Glutamatergic neuron (in vitro differentiated cells): ENCODE measurements around the gene ADO. TPM values are rescaled to one million over a fixed set of nuclear protein-coding genes. Genes with fewer than 3 reads are reported as not detected.

Experiments used
- DNase-seq: peaks from one replicate; pipeline ENCODE4 v3.0.0; 2022
- H3K27ac Mint-ChIP-seq: one replicate; pipeline ENCODE4 v1.8.0; 2020; ENCODE audit warnings: mild to moderate bottlenecking, mixed read lengths, inconsistent platforms; ENCODE audit not compliant: unreplicated experiment
- H3K27me3 Mint-ChIP-seq: one replicate; pipeline ENCODE4 v1.8.0; 2020; ENCODE audit warnings: mild to moderate bottlenecking, moderate library complexity, mixed read lengths, inconsistent platforms; ENCODE audit not compliant: unreplicated experiment
- H3K36me3 Mint-ChIP-seq: one replicate; pipeline ENCODE4 v1.8.0; 2020; ENCODE audit warnings: mild to moderate bottlenecking, mixed read lengths, inconsistent platforms; ENCODE audit not compliant: unreplicated experiment
- H3K4me1 Mint-ChIP-seq: one replicate; pipeline ENCODE4 v1.8.0; 2020; ENCODE audit warnings: mild to moderate bottlenecking, low read depth, mixed read lengths, inconsistent platforms; ENCODE audit not compliant: unreplicated experiment
- H3K4me3 Mint-ChIP-seq: one replicate; pipeline ENCODE4 v1.8.0; 2020; ENCODE audit warnings: mild to moderate bottlenecking, mixed read lengths, inconsistent platforms; ENCODE audit not compliant: unreplicated experiment
- H3K9me3 Mint-ChIP-seq: one replicate; pipeline ENCODE4 v1.8.0; 2020; ENCODE audit warnings: mild to moderate bottlenecking, moderate library complexity, mixed read lengths, inconsistent platforms; ENCODE audit not compliant: unreplicated experiment
- total RNA-seq: library from RNA; stranded (reverse); fragmentation: NEBNext Ultra II Directional; extraction: Animal tissue kit (Norgen Biotek cat#: 25700); gene quantifications from one replicate; pipeline ENCODE4 v1.2.1, GENCODE V29; 2021; ENCODE audit not compliant: unreplicated experiment
- TF ChIP-seq, protein P1 (sequence below): fragments of 200-600 bp; sonication (generic); IDR thresholded peaks from one replicate; pipeline ENCODE4 v1.5.0; 2021; ENCODE audit not compliant: partially characterized antibody, unreplicated experiment

Gene ADO
- total RNA-seq, 1 donor from 2014 or later: 32.5 TPM

DNA sequence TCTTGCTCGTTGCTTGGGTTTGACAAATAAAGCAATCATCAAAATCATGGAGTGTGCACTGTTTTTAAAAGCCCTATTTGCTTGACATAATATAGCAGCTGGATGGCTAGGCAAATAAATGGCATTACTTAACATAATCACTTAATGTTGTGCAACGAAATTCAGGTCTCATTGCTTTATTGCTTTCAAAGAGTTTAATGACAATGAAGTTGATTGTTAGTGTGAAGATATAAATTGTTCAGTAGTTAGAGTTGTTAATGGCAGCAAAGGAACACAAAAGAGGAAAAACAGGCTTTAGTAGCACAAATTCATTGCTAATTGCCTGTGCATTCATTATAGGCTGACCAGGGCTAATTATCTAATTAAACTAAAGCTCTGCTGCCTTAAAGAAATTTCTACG is 7.6 kb upstream of the ADO start:
- Mint-ChIP-seq H3K36me3 (no peaks in the 10 kb centered on the region), H3K4me3 (no peak overlapping the region), H3K9me3 (no peaks in the 10 kb centered on the region), H3K27me3 (peaks cover 2% of the 10 kb centered on the region), H3K4me1 (peaks cover 2% of the 10 kb centered on the region), H3K27ac (no peak overlapping the region)
- TF ChIP-seq, protein P1, sequence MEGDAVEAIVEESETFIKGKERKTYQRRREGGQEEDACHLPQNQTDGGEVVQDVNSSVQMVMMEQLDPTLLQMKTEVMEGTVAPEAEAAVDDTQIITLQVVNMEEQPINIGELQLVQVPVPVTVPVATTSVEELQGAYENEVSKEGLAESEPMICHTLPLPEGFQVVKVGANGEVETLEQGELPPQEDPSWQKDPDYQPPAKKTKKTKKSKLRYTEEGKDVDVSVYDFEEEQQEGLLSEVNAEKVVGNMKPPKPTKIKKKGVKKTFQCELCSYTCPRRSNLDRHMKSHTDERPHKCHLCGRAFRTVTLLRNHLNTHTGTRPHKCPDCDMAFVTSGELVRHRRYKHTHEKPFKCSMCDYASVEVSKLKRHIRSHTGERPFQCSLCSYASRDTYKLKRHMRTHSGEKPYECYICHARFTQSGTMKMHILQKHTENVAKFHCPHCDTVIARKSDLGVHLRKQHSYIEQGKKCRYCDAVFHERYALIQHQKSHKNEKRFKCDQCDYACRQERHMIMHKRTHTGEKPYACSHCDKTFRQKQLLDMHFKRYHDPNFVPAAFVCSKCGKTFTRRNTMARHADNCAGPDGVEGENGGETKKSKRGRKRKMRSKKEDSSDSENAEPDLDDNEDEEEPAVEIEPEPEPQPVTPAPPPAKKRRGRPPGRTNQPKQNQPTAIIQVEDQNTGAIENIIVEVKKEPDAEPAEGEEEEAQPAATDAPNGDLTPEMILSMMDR: no peak
- no peak for DNase-seq

DNA sequence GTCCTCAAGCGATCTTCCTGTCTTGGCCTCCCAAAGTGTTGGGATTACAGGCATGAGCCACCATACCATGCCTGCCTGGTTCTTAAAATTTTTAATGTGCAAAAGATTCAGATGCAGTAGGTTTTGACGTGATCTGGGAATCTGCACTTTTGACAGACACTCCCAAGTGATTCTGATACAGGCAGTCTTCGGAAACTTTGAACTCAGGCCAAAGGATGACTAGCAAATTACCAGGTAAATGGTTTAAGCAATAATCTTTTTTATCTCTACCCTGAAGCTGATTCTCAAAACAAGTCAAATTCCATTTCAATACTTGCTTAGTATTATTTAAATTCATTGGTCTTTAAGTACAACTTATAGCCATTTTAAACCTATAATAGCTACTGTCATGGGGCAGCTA is 2.6 kb upstream of the ADO start:
- TF ChIP-seq, protein P1: no peak
- no peak for DNase-seq
- Mint-ChIP-seq H3K4me3 (no peak overlapping the region), H3K9me3 (peaks cover 12% of the 10 kb centered on the region), H3K4me1 (peaks cover 20% of the 10 kb centered on the region), H3K27ac (no peak overlapping the region), H3K27me3 (peaks cover 13% of the 10 kb centered on the region), H3K36me3 (no peaks in the 10 kb centered on the region)

GRCh38 chr10:62803724-62804355 is 680 bp upstream of the ADO start:
- TF ChIP-seq, protein P1: no peak
- peaks cover 31% of the 10 kb centered on the region for H3K4me1 Mint-ChIP-seq
- H3K4me3 Mint-ChIP-seq: peak overlapping the region; percentile 94
- H3K27ac Mint-ChIP-seq: peak overlapping the region; percentile 100
- H3K36me3 Mint-ChIP-seq: no peaks in the 10 kb centered on the region
- peaks cover 12% of the 10 kb centered on the region for H3K9me3 Mint-ChIP-seq
- H3K27me3 Mint-ChIP-seq: peaks cover 13% of the 10 kb centered on the region
- DNase-seq: no peak

- Mint-ChIP-seq H3K4me1 (peaks cover 31% of the 10 kb centered on the region), H3K4me3 (peak overlapping the region; percentile 85), H3K36me3 (no peaks in the 10 kb centered on the region), H3K27me3 (peaks cover 12% of the 10 kb centered on the region), H3K27ac (peak overlapping the region; percentile 91), H3K9me3 (peaks cover 12% of the 10 kb centered on the region)
- TF ChIP-seq, protein P1: no peak
- DNase-seq: peak; percentile 64
Observed at GRCh38 chr10:62805231-62806099, 945 bp downstream of the ADO start.

DNA sequence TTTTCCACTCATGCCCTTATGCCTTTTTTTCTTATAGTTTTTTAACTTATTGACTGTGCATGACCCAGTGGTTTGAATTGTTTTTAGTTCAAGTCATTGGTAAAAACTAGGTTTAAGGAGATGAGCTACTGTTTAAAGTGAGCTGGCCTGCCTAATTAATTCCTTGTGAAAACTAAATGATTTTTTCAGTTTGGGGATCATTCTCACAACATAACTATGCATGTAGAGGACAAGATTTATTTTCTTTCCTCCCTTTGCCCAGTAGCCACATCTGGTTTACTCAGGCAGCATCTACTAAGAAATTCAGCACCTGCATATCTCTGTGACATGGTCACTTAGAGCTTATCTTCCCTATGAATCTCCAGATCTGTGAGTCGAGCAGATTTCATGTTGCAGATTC is 1.7 kb downstream of the ADO start:
- peak overlapping the region; percentile 85 for H3K4me3 Mint-ChIP-seq

More for the DNA sequence above, 1.7 kb downstream of the ADO start:
- DNase-seq: no peak
- peak overlapping the region; percentile 31 for H3K27ac Mint-ChIP-seq
- TF ChIP-seq, protein P1: no peak
- peaks cover 31% of the 10 kb centered on the region for H3K4me1 Mint-ChIP-seq
- H3K9me3 Mint-ChIP-seq: peaks cover 12% of the 10 kb centered on the region
- peaks cover 10% of the 10 kb centered on the region for H3K27me3 Mint-ChIP-seq
- H3K36me3 Mint-ChIP-seq: no peaks in the 10 kb centered on the region
